Thyroid gland (tissue), 4 donors: Measurements from ENCODE around the gene ZDHHC17.

Experiments
- POLR2A ChIP-seq, 2 donors: fragments of 450-650 bp; IDR thresholded peaks; one replicate each; pipeline ENCODE4 v1.6.1; 2017; ENCODE audit warnings: antibody characterized with exemption in 2 of 2, mild to moderate bottlenecking in 2 of 2, moderate library complexity in 1 of 2
- TF ChIP-seq, protein P1 (sequence below), 6 experiments: fragments of 200-600 bp in 3 of 6; fragments of 450-650 bp in 3 of 6; sonication (generic) in 3 of 6; IDR thresholded peaks; one replicate each; pipeline ENCODE4 v1.5.1; 2016 to 2019; ENCODE audit warnings: antibody characterized with exemption in 6 of 6, mild to moderate bottlenecking in 2 of 6, inconsistent platforms in 1 of 6, moderate library complexity in 1 of 6

GRCh38 chr12:76881142-76881541 is 117.2 kb downstream of the ZDHHC17 start:
- TF ChIP-seq, protein P1, sequence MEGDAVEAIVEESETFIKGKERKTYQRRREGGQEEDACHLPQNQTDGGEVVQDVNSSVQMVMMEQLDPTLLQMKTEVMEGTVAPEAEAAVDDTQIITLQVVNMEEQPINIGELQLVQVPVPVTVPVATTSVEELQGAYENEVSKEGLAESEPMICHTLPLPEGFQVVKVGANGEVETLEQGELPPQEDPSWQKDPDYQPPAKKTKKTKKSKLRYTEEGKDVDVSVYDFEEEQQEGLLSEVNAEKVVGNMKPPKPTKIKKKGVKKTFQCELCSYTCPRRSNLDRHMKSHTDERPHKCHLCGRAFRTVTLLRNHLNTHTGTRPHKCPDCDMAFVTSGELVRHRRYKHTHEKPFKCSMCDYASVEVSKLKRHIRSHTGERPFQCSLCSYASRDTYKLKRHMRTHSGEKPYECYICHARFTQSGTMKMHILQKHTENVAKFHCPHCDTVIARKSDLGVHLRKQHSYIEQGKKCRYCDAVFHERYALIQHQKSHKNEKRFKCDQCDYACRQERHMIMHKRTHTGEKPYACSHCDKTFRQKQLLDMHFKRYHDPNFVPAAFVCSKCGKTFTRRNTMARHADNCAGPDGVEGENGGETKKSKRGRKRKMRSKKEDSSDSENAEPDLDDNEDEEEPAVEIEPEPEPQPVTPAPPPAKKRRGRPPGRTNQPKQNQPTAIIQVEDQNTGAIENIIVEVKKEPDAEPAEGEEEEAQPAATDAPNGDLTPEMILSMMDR (IDR thresholded peaks at IDR 0.05): no peak
- no peak for TF ChIP-seq POLR2A (IDR thresholded peaks at IDR 0.05)
